Neutrophil (primary cell): ENCODE results near the gene NCAPD3.

Experiments used
- H3K27ac ChIP-seq: fragments of 200-600 bp; sonication (generic); 2 replicates; pipeline ENCODE4 v1.5.1; 2016; ENCODE audit warnings: mild to moderate bottlenecking, moderate library complexity
- H3K27me3 ChIP-seq: fragments of 200-600 bp; sonication (generic); 2 replicates; pipeline ENCODE4 v1.6.0; 2016; ENCODE audit warnings: mild to moderate bottlenecking
- H3K36me3 ChIP-seq: fragments of 200-600 bp; sonication (generic); 2 replicates; pipeline ENCODE4 v1.5.1; 2017
- H3K4me1 ChIP-seq, 2 experiments: fragments of 200-600 bp in 1 of 2; sonication (generic) in 1 of 2; 1 replicate in 1 of 2; 2 replicates in 1 of 2; pipeline versions ENCODE4 v1.5.1 to v1.6.1; 2013 to 2016; ENCODE audit warnings: low read depth in 1 of 2, low read length in 1 of 2, mild to moderate bottlenecking in 1 of 2, moderate library complexity in 1 of 2; ENCODE audit not compliant: control insufficient read depth in 1 of 2, insufficient read depth in 1 of 2
- H3K4me3 ChIP-seq, 2 experiments: fragments of 200-600 bp in 1 of 2; sonication (generic) in 1 of 2; 1 replicate in 1 of 2; 2 replicates in 1 of 2; pipeline ENCODE4 v1.5.1; 2013 to 2016; ENCODE audit warnings: low read depth in 1 of 2, low read length in 1 of 2, mild to moderate bottlenecking in 1 of 2, moderate library complexity in 1 of 2
- H3K9me3 ChIP-seq: fragments of 200-600 bp; sonication (generic); 2 replicates; pipeline ENCODE4 v1.5.1; 2016
- CTCF ChIP-seq: fragments of 200-600 bp; sonication (generic); IDR thresholded peaks from 2 replicates; pipeline ENCODE4 v1.5.1; 2016; ENCODE audit warnings: antibody characterized with exemption

NCAPD3 gene

GRCh38 chr11:134170177-134170918 lies 53.4 kb downstream of the NCAPD3 start:
- Histone ChIP-seq H3K9me3 (no peaks in the 10 kb centered on the region), H3K36me3 (peaks cover 65% of the 10 kb centered on the region), H3K27ac (no peak overlapping the region), H3K4me3 (no peak overlapping the region), H3K27me3 (no peaks in the 10 kb centered on the region), H3K4me1 (no peaks in the 10 kb centered on the region)
- TF ChIP-seq CTCF, result no peak

- Histone ChIP-seq H3K4me1 (no peaks in the 10 kb centered on the region), H3K9me3 (no peaks in the 10 kb centered on the region), H3K36me3 (peaks cover 74% of the 10 kb centered on the region), H3K4me3 (no peak overlapping the region), H3K27me3 (no peaks in the 10 kb centered on the region), H3K27ac (no peak overlapping the region)
- no peak for TF ChIP-seq CTCF
These were observed 59.0 kb downstream of the NCAPD3 start for GRCh38 chr11:134164490-134165370.

- Histone ChIP-seq H3K27ac (no peak overlapping the region), H3K4me3 (no peak overlapping the region), H3K9me3 (no peaks in the 10 kb centered on the region), H3K27me3 (no peaks in the 10 kb centered on the region), H3K4me1 (no peaks in the 10 kb centered on the region), H3K36me3 (peaks cover 87% of the 10 kb centered on the region)
- no peak for TF ChIP-seq CTCF
These were observed 64.1 kb downstream of the NCAPD3 start for GRCh38 chr11:134159652-134160051.

GRCh38 chr11:134158023-134158422 lies 65.7 kb downstream of the NCAPD3 start:
- Histone ChIP-seq H3K9me3 (no peaks in the 10 kb centered on the region), H3K36me3 (peaks cover 95% of the 10 kb centered on the region), H3K27me3 (no peaks in the 10 kb centered on the region), H3K4me3 (no peak overlapping the region), H3K4me1 (no peaks in the 10 kb centered on the region), H3K27ac (no peak overlapping the region)
- no peak for TF ChIP-seq CTCF

- Histone ChIP-seq H3K27me3 (no peaks in the 10 kb centered on the region), H3K36me3 (peaks cover 96% of the 10 kb centered on the region), H3K9me3 (no peaks in the 10 kb centered on the region), H3K4me1 (no peaks in the 10 kb centered on the region), H3K27ac (no peak overlapping the region), H3K4me3 (no peak overlapping the region)
- TF ChIP-seq CTCF, result no peak
These were observed 66.3 kb downstream of the NCAPD3 start for GRCh38 chr11:134157451-134157850.
